GM12878 (cell line): Measurements from ENCODE around the gene CAMTA1. TPM values are rescaled to one million over a fixed set of nuclear protein-coding genes. Genes with fewer than 3 reads are reported as not detected.

Experiments
- ATAC-seq: fragments of 200-7000 bp; cut with Tn5 transposase; 3 replicates; pipeline ENCODE4 v1.9.1; 2020; ENCODE audit warnings: mild to moderate bottlenecking, moderate library complexity
- BruUV-seq: library from RNA; stranded (reverse); fragments of 400-500 nt; replicated peaks from 2 replicates; lab custom pipeline; 2021; lab: Mats Ljungman, UMichigan
- CTCF ChIA-PET: fragments of 300-600 bp; sonication (Branson Sonifier 250); formaldehyde crosslinking; extraction: SDS; loops from one replicate; lab custom pipeline; 2021; ENCODE audit warnings: inconsistent platforms; lab: Yijun Ruan, JAX
- POLR2A ChIA-PET: fragments of 350-600 bp; formaldehyde crosslinking; extraction: SDS; loops from one replicate; lab custom pipeline; 2021; ENCODE audit warnings: inconsistent platforms; lab: Charles Lee
- RAD21 ChIA-PET: fragments of 300-600 bp; sonication (Branson Sonifier 250); formaldehyde crosslinking; loops from one replicate; lab custom pipeline; 2023; ENCODE audit warnings: antibody characterized with exemption; ENCODE audit not compliant: unreplicated experiment; lab: Charles Lee
- SMC1A ChIA-PET: fragments of 300-600 bp; sonication (Branson Sonifier 250); formaldehyde crosslinking; loops from one replicate; lab custom pipeline; 2023; ENCODE audit not compliant: unreplicated experiment, uncharacterized antibody; lab: Charles Lee
- DNase-seq: peaks from one replicate; pipeline ENCODE4 v3.0.0-alpha.2; 2011; ENCODE audit warnings: low read depth, low spot score
- FAIRE-seq: peaks from 3 replicates; lab custom pipeline; 2011; peaks lifted over from hg19 to GRCh38; lab: Jason Lieb, UNC
- H2AFZ ChIP-seq: 2 replicates; pipeline ENCODE4 v1.6.0; 2011; ENCODE audit warnings: low read depth, low read length, control low read depth; ENCODE audit not compliant: control insufficient read depth
- H3K27ac ChIP-seq: 2 replicates; pipeline ENCODE4 v1.5.1; 2011; ENCODE audit warnings: control low read depth; ENCODE audit not compliant: control insufficient read depth, insufficient read depth
- H3K27me3 ChIP-seq, 2 experiments: replicated peaks in 1 of 2; 2 replicates each; pipeline versions ENCODE4 v1.6.0 to v1.6.1; 2011; ENCODE audit warnings: low read length in 1 of 2; ENCODE audit not compliant: control insufficient read depth in 2 of 2, insufficient read depth in 2 of 2
- H3K36me3 ChIP-seq, 2 experiments: 2 replicates each; pipeline ENCODE4 v1.5.1; 2011; ENCODE audit warnings: low read length in 1 of 2; ENCODE audit not compliant: control insufficient read depth in 2 of 2, insufficient read depth in 2 of 2
- H3K4me1 ChIP-seq: 2 replicates; pipeline ENCODE4 v1.6.1; 2011; ENCODE audit warnings: mild to moderate bottlenecking, low read length, moderate library complexity, mixed read lengths; ENCODE audit not compliant: control insufficient read depth, insufficient read depth
- H3K4me2 ChIP-seq: 2 replicates; pipeline ENCODE4 v1.6.0; 2011; ENCODE audit warnings: control low read depth; ENCODE audit not compliant: control insufficient read depth, insufficient read depth
- H3K4me3 ChIP-seq: fragments of 200-600 bp; sonication (generic); 2 replicates; pipeline ENCODE4 v1.5.1; 2016
- H3K79me2 ChIP-seq: 2 replicates; pipeline ENCODE4 v1.6.0; 2011; ENCODE audit warnings: low read length; ENCODE audit not compliant: control insufficient read depth, insufficient read depth
- H3K9ac ChIP-seq: 2 replicates; pipeline ENCODE4 v1.8.0; 2011; ENCODE audit warnings: low read length, control low read depth, mixed read lengths; ENCODE audit not compliant: control insufficient read depth, insufficient read depth
- H3K9me3 ChIP-seq: replicated peaks from 3 replicates; pipeline ENCODE4 v1.5.1; 2011; ENCODE audit warnings: mild to moderate bottlenecking, low read length; ENCODE audit not compliant: control insufficient read depth, insufficient read depth
- H4K20me1 ChIP-seq: 2 replicates; pipeline ENCODE4 v1.6.0; 2011; ENCODE audit not compliant: control insufficient read depth, insufficient read depth
- EP300 ChIP-seq, 2 experiments: fragments of 150-350 bp in 1 of 2; IDR thresholded peaks; 2 replicates each; pipeline ENCODE4 v1.6.1; 2011 to 2012; ENCODE audit warnings: low read depth in 2 of 2, low read length in 2 of 2, borderline replicate concordance in 1 of 2, improper control_type of control experiment in 1 of 2, inconsistent platforms in 1 of 2; ENCODE audit not compliant: control insufficient read depth in 1 of 2
- EZH2 ChIP-seq: IDR thresholded peaks from 2 replicates; pipeline ENCODE4 v1.6.1; 2012; ENCODE audit warnings: low read depth, mild to moderate bottlenecking, control low read depth, inconsistent platforms, low read length, borderline replicate concordance; ENCODE audit not compliant: control insufficient read depth
- IKZF2 ChIP-seq, 2 experiments: fragments of 450-650 bp; IDR thresholded peaks; 2 replicates each; pipeline ENCODE4 v1.6.1; 2017; ENCODE audit warnings: mild to moderate bottlenecking in 2 of 2, moderate library complexity in 2 of 2
- IRF3 ChIP-seq: fragments of 450-650 bp; IDR thresholded peaks from 2 replicates; pipeline ENCODE4 v1.6.1; 2014; ENCODE audit warnings: mild to moderate bottlenecking
- KLF5 ChIP-seq: fragments of 450-650 bp; IDR thresholded peaks from 2 replicates; pipeline ENCODE4 v1.6.1; 2014; ENCODE audit warnings: mild to moderate bottlenecking; ENCODE audit not compliant: partially characterized antibody
- MAX ChIP-seq: IDR thresholded peaks from 2 replicates; pipeline ENCODE4 v1.6.1; 2012; ENCODE audit warnings: low read depth, low read length, improper control_type of control experiment
- NFXL1 ChIP-seq: fragments of 450-650 bp; IDR thresholded peaks from 2 replicates; pipeline ENCODE4 v1.6.1; 2017; ENCODE audit warnings: antibody characterized with exemption, mild to moderate bottlenecking, borderline replicate concordance
- NR2C2 ChIP-seq: IDR thresholded peaks from 2 replicates; pipeline ENCODE4 v1.6.1; 2011; ENCODE audit warnings: borderline replicate concordance, low read depth; ENCODE audit not compliant: control insufficient read depth, insufficient read length
- NRF1 ChIP-seq: conservative IDR thresholded peaks from 2 replicates; pipeline ENCODE4 v1.6.1; 2011; ENCODE audit warnings: mild to moderate bottlenecking, low read depth, low read length, improper control_type of control experiment
- RB1 ChIP-seq: fragments of 450-650 bp; formaldehyde crosslinking; IDR thresholded peaks from 2 replicates; pipeline ENCODE4 v1.6.1; 2017; ENCODE audit warnings: mild to moderate bottlenecking, borderline replicate concordance
- SIN3A ChIP-seq: IDR thresholded peaks from 2 replicates; pipeline ENCODE4 v1.6.1; 2012; ENCODE audit warnings: low read depth, low read length, improper control_type of control experiment
- SREBF2 ChIP-seq: IDR thresholded peaks from 2 replicates; pipeline ENCODE4 v1.6.1; 2012; ENCODE audit warnings: mild to moderate bottlenecking, low read length
- TCF3 ChIP-seq: IDR thresholded peaks from 2 replicates; pipeline ENCODE4 v1.6.1; 2012; ENCODE audit warnings: low read depth, mild to moderate bottlenecking, low read length, borderline replicate concordance; ENCODE audit not compliant: insufficient read depth
- ZBTB33 ChIP-seq: fragments of 450-650 bp; IDR thresholded peaks from 2 replicates; pipeline ENCODE4 v1.6.1; 2017; ENCODE audit warnings: mild to moderate bottlenecking
- ZNF217 ChIP-seq: fragments of 450-650 bp; IDR thresholded peaks from 2 replicates; pipeline ENCODE4 v1.6.1; 2017; ENCODE audit warnings: antibody characterized with exemption, mild to moderate bottlenecking
- ZNF274 ChIP-seq: IDR thresholded peaks from one replicate; pipeline ENCODE4 v1.8.0; 2011; ENCODE audit not compliant: insufficient read length, insufficient read depth
- WGBS: methylation state at CpG from one replicate; pipeline ENCODE4 v1.1.6; 2016; ENCODE audit warnings: low lambda C conversion rate; ENCODE audit not compliant: insufficient replicate concordance, insufficient coverage; ENCODE audit errors: missing lambda C conversion rate; 5-methylcytosine and 5-hydroxymethylcytosine counted together
- in situ Hi-C: fragments of 300-500 bp; cut with MboI; formaldehyde crosslinking; loops from 9 replicates; pipeline ENCODE4 v1.14.3; 2018; ENCODE audit warnings: mixed read lengths
- intact Hi-C: fragments of 100-400 bp; cut with micrococcal nuclease; formaldehyde crosslinking; loops from one replicate; pipeline ENCODE4 v1.14.2; 2022; ENCODE audit not compliant: unreplicated experiment
- polyA plus RNA-seq, 11 experiments: library from polyadenylated mRNA; depleted of rRNA in 4 of 11; unstranded in 6 of 11; stranded (reverse) in 5 of 11; fragments of >200 nt; fragmentation: Nextera tagmentation in 4 of 11; fragmentation: Illumina TruSeq in 1 of 11; extraction: Ambion mirVana in 4 of 11; extraction: Trizol in 1 of 11; gene quantifications; 1 replicate in 1 of 11; 2 replicates in 10 of 11; pipeline versions ENCODE4 v1.2.1 to v1.2.3, GENCODE V29; 2011 to 2016; ENCODE audit warnings: inconsistent platforms in 2 of 11, missing spikeins in 2 of 11, low read depth in 1 of 11
- total RNA-seq, 4 experiments: library from RNA; depleted of rRNA in 3 of 4; stranded (reverse); fragments of >200 nt in 3 of 4; fragmentation: Illumina TruSeq in 1 of 4; extraction: Trizol in 1 of 4; gene quantifications; 2 replicates each; pipeline versions ENCODE4 v1.2.1 to v1.2.3, GENCODE V29; 2013 to 2021

The CAMTA1 gene
- total and polyA plus RNA-seq, 10 of the 15 experiments (the other 5 are each of a cell fraction or from before 2014, with no cell fraction given): 37.7 to 148 (median 76.4) TPM

GRCh38 chr1:7592120-7592798 is 807.0 kb downstream of the CAMTA1 start:
- 19% methylated on average over 14 of the region's 14 CpGs for WGBS

More at GRCh38 chr1:7592120-7592798, 807.0 kb downstream of the CAMTA1 start:
- in situ Hi-C loops: no loop called here
- SMC1A ChIA-PET: interaction anchor here (0.7 kb wide), 1 partner anchor 69 kb away, joined by 3 read pairs; no protein-coding TSS in a partner anchor
- Histone ChIP-seq H2AFZ (no peak overlapping the region), H3K79me2 (no peaks in the 10 kb centered on the region), H3K4me2 (no peak overlapping the region), H3K4me3 (no peak overlapping the region), H3K4me1 (no peaks in the 10 kb centered on the region), H3K9ac (no peak overlapping the region), H3K36me3 (no peaks in the 10 kb centered on the region), H3K27ac (no peak overlapping the region), H4K20me1 (no peaks in the 10 kb centered on the region; the same call in 1 of the 2 replicates), H3K9me3 (no peaks in the 10 kb centered on the region), H3K27me3 (peaks cover 2% of the 10 kb centered on the region in 2 experiments; a peak in 3 of 4 replicates)
- CTCF ChIA-PET: interaction anchor here (1.0 kb wide), 1 partner anchor 8 kb away, joined by 3 read pairs; no protein-coding TSS in a partner anchor
- intact Hi-C loops: no loop called here
- BruUV-seq: no TSS peak
- DNase-seq: no peak
- no peak for ATAC-seq
- RAD21 ChIA-PET: no interaction called here
- no peak for FAIRE-seq
- POLR2A ChIA-PET: no interaction called here
- TF ChIP-seq EZH2: no peak
- no peak for TF ChIP-seq ZNF217
- no peak for TF ChIP-seq RB1
- no peak for TF ChIP-seq MAX
- no peak for TF ChIP-seq EP300 (IDR thresholded peaks at IDR 0.05; ENCODE audit: borderline replicate concordance in 1 of 2, control insufficient read depth in 1 of 2, low read depth in 2 of 2, low read length in 2 of 2)
- TF ChIP-seq NRF1: no peak
- no peak for TF ChIP-seq IKZF2 (IDR thresholded peaks at IDR 0.05)
- no peak for TF ChIP-seq NR2C2
- TF ChIP-seq NFXL1: no peak
- no peak for TF ChIP-seq SREBF2
- no peak for TF ChIP-seq KLF5
- no peak for TF ChIP-seq TCF3
- TF ChIP-seq IRF3: no peak
- no peak for TF ChIP-seq ZNF274
- TF ChIP-seq ZBTB33: no peak
- TF ChIP-seq SIN3A: no peak
